HepG2 (cell line): ENCODE results near the gene SEC11A. TPM values are rescaled to one million over a fixed set of nuclear protein-coding genes. Genes with fewer than 3 reads are reported as not detected.

Experiments
- DR1 ChIP-seq: sonication (generic); formaldehyde crosslinking; IDR thresholded peaks from 2 replicates; pipeline ENCODE4 v1.8.0; 2021; ENCODE audit warnings: mild to moderate bottlenecking, missing genetic modification reagents, inconsistent platforms
- FOXC1 ChIP-seq: sonication (generic); formaldehyde crosslinking; IDR thresholded peaks from 2 replicates; pipeline ENCODE4 v1.8.0; 2022; ENCODE audit warnings: mild to moderate bottlenecking, missing genetic modification reagents, borderline replicate concordance
- KMT2B ChIP-seq: IDR thresholded peaks from 2 replicates; pipeline ENCODE4 v1.6.1; 2016; ENCODE audit warnings: missing genetic modification reagents, missing compliant biosample characterization
- MATR3 ChIP-seq: sonication (generic); formaldehyde crosslinking; IDR thresholded peaks from 2 replicates; pipeline ENCODE4 v1.4.0; 2020; ENCODE audit warnings: missing genetic modification reagents
- MYNN ChIP-seq: sonication (generic); formaldehyde crosslinking; IDR thresholded peaks from 2 replicates; pipeline ENCODE4 v1.4.0; 2020; ENCODE audit warnings: mild to moderate bottlenecking, low read depth, missing genetic modification reagents
- NFKB2 ChIP-seq: sonication (generic); formaldehyde crosslinking; IDR thresholded peaks from 2 replicates; pipeline ENCODE4 v1.4.0; 2020; ENCODE audit warnings: missing genetic modification reagents, borderline replicate concordance
- NR1H2 ChIP-seq: sonication (generic); formaldehyde crosslinking; IDR thresholded peaks from 2 replicates; pipeline ENCODE4 v1.8.1; 2022; ENCODE audit warnings: low read depth, missing genetic modification reagents, borderline replicate concordance
- POLR2A ChIP-seq, 2 experiments: IDR thresholded peaks; 2 replicates each; pipeline ENCODE4 v1.6.1; 2011; ENCODE audit warnings: low read depth in 2 of 2, low read length in 2 of 2, mild to moderate bottlenecking in 1 of 2, moderate library complexity in 1 of 2; ENCODE audit not compliant: insufficient read depth in 1 of 2
- RNF2 ChIP-seq: fragments of 450-650 bp; conservative IDR thresholded peaks from 2 replicates; pipeline ENCODE4 v1.6.1; 2016; ENCODE audit warnings: low read depth
- SAP130 ChIP-seq: IDR thresholded peaks from 2 replicates; pipeline ENCODE4 v1.6.1; 2016; ENCODE audit warnings: low read depth
- SATB2 ChIP-seq: sonication (generic); formaldehyde crosslinking; IDR thresholded peaks from 2 replicates; pipeline ENCODE4 v1.5.0; 2020; ENCODE audit warnings: missing genetic modification reagents
- SIN3A ChIP-seq: IDR thresholded peaks from 2 replicates; pipeline ENCODE4 v1.6.1; 2011; ENCODE audit warnings: low read depth, mild to moderate bottlenecking, control low read depth, low read length, borderline replicate concordance
- TOPORS ChIP-seq: sonication (generic); formaldehyde crosslinking; IDR thresholded peaks from 2 replicates; pipeline ENCODE4 v1.8.0; 2023; ENCODE audit warnings: mild to moderate bottlenecking, missing genetic modification reagents
- ZFP36 ChIP-seq: fragments of 150-350 bp; IDR thresholded peaks from 2 replicates; pipeline ENCODE4 v1.6.1; 2018; ENCODE audit warnings: borderline replicate concordance, low read length, low read depth; ENCODE audit not compliant: partially characterized antibody
- ZMYM4 ChIP-seq: sonication (generic); formaldehyde crosslinking; IDR thresholded peaks from 2 replicates; pipeline ENCODE4 v1.8.1; 2023; ENCODE audit warnings: mild to moderate bottlenecking, missing genetic modification reagents
- ZNF263 ChIP-seq: sonication (generic); formaldehyde crosslinking; IDR thresholded peaks from 2 replicates; pipeline ENCODE4 v1.4.0; 2020; ENCODE audit warnings: missing genetic modification reagents
- ZNF274 ChIP-seq: sonication (generic); formaldehyde crosslinking; IDR thresholded peaks from 2 replicates; pipeline ENCODE4 v1.5.1; 2020; ENCODE audit warnings: mild to moderate bottlenecking, missing genetic modification reagents
- ZNF30 ChIP-seq: sonication (generic); formaldehyde crosslinking; IDR thresholded peaks from 2 replicates; pipeline ENCODE4 v1.5.0; 2020; ENCODE audit warnings: mild to moderate bottlenecking, missing genetic modification reagents
- ZNF749 ChIP-seq: sonication (generic); formaldehyde crosslinking; IDR thresholded peaks from 2 replicates; pipeline ENCODE4 v1.8.0; 2022; ENCODE audit warnings: mild to moderate bottlenecking, missing genetic modification reagents, moderate library complexity, borderline replicate concordance
- ZNF75D ChIP-seq: sonication (generic); formaldehyde crosslinking; IDR thresholded peaks from 2 replicates; pipeline ENCODE4 v1.8.1; 2023; ENCODE audit warnings: missing genetic modification reagents, mild to moderate bottlenecking, borderline replicate concordance
- ZNF782 ChIP-seq: sonication (generic); formaldehyde crosslinking; IDR thresholded peaks from 2 replicates; pipeline ENCODE4 v1.4.0; 2020; ENCODE audit warnings: missing genetic modification reagents, mild to moderate bottlenecking, borderline replicate concordance
- ZSCAN20 ChIP-seq: sonication (generic); formaldehyde crosslinking; IDR thresholded peaks from 2 replicates; pipeline ENCODE4 v1.4.0; 2020; ENCODE audit warnings: missing genetic modification reagents, mild to moderate bottlenecking, borderline replicate concordance
- polyA plus RNA-seq, 8 experiments: library from polyadenylated mRNA; depleted of rRNA in 3 of 8; stranded (reverse) in 7 of 8; unstranded in 1 of 8; fragments of >200 nt; fragmentation: Illumina TruSeq in 4 of 8; extraction: Trizol in 4 of 8; gene quantifications; 2 replicates each; pipeline versions ENCODE4 v1.2.1 to v1.2.3, GENCODE V29; 2011 to 2016; ENCODE audit warnings: low read depth in 4 of 8, missing spikeins in 1 of 8, mixed read lengths in 1 of 8; ENCODE audit not compliant: insufficient read depth in 1 of 8
- total RNA-seq, 5 experiments: library from RNA; depleted of rRNA; stranded (reverse); fragments of >200 nt; fragmentation: Illumina TruSeq; extraction: Trizol; gene quantifications; 2 replicates each; pipeline ENCODE4 v1.2.3, GENCODE V29; 2016; ENCODE audit warnings: low read depth in 1 of 5
- TF ChIP-seq, protein P1 (sequence below): sonication (generic); formaldehyde crosslinking; IDR thresholded peaks from 2 replicates; pipeline ENCODE4 v1.5.0; 2020; ENCODE audit warnings: mild to moderate bottlenecking, missing genetic modification reagents, borderline replicate concordance
- TF ChIP-seq, protein P2 (sequence below): sonication (generic); formaldehyde crosslinking; conservative IDR thresholded peaks from 2 replicates; pipeline ENCODE4 v1.4.0; 2020; ENCODE audit warnings: missing genetic modification reagents
- TF ChIP-seq, protein P3 (sequence below): sonication (generic); formaldehyde crosslinking; IDR thresholded peaks from 2 replicates; pipeline ENCODE4 v1.5.0; 2020; ENCODE audit warnings: missing genetic modification reagents

SEC11A gene
- total and polyA plus RNA-seq, 2 of the 13 experiments (the other 11 are each of a cell fraction or from before 2014, with no cell fraction given) = 141 to 230 TPM

DNA sequence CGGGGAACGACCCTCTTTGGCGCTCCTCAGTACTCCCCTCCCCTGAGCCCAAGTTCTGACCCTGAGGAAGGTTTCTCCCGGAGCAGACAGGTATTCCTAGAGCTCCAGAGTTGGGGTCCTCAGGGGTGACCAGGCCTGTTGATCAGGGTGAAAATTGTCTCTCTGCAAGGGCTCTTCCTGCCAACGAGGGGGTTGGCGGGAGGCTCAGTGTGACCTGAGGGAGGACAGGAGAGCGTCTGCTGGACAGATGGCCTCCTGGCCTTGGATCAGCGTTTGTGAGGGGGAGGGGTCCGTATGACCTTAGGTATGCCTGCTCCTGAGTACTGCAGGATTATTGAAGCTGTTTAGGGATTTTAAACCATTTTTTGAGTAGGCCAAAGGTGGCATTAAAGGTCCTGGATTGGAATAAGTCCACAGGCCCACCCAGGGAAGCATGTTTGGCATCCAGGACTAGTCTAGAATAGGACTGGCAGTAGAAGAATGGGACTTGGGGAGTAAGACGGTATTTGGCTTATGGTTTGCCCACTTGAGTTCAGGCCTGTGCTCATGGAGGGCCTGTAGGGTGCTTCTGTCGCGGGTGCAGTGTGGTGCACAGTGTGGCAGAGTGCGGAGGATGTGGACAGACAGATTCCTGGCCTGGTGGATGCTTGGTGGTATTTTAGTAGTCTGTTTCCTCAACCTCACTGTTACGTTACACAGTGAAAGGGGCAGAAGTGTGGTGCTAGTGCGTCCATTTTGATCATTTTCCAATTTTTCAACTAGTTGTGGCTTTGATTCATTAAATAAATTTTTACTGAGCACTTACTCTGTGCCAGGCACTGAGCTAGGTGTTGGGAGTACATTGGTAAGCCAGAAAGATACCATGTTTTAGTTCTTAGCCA lies 33.4 kb upstream of the SEC11A start (continued):
- TF ChIP-seq, protein P1, sequence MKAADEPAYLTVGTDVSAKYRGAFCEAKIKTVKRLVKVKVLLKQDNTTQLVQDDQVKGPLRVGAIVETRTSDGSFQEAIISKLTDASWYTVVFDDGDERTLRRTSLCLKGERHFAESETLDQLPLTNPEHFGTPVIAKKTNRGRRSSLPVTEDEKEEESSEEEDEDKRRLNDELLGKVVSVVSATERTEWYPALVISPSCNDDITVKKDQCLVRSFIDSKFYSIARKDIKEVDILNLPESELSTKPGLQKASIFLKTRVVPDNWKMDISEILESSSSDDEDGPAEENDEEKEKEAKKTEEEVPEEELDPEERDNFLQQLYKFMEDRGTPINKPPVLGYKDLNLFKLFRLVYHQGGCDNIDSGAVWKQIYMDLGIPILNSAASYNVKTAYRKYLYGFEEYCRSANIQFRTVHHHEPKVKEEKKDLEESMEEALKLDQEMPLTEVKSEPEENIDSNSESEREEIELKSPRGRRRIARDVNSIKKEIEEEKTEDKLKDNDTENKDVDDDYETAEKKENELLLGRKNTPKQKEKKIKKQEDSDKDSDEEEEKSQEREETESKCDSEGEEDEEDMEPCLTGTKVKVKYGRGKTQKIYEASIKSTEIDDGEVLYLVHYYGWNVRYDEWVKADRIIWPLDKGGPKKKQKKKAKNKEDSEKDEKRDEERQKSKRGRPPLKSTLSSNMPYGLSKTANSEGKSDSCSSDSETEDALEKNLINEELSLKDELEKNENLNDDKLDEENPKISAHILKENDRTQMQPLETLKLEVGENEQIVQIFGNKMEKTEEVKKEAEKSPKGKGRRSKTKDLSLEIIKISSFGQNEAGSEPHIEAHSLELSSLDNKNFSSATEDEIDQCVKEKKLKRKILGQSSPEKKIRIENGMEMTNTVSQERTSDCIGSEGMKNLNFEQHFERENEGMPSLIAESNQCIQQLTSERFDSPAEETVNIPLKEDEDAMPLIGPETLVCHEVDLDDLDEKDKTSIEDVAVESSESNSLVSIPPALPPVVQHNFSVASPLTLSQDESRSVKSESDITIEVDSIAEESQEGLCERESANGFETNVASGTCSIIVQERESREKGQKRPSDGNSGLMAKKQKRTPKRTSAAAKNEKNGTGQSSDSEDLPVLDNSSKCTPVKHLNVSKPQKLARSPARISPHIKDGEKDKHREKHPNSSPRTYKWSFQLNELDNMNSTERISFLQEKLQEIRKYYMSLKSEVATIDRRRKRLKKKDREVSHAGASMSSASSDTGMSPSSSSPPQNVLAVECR = peak; percentile 63; the same call in 1 of the 2 replicates
- no peak for TF ChIP-seq MATR3 (CRISPR knock-in tag)
- TF ChIP-seq, protein P2, sequence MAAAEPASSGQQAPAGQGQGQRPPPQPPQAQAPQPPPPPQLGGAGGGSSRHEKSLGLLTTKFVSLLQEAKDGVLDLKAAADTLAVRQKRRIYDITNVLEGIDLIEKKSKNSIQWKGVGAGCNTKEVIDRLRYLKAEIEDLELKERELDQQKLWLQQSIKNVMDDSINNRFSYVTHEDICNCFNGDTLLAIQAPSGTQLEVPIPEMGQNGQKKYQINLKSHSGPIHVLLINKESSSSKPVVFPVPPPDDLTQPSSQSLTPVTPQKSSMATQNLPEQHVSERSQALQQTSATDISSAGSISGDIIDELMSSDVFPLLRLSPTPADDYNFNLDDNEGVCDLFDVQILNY (CRISPR knock-in tag) = no peak
- TF ChIP-seq SAP130 (CRISPR knock-in tag) = peak; percentile 85
- TF ChIP-seq, protein P3, sequence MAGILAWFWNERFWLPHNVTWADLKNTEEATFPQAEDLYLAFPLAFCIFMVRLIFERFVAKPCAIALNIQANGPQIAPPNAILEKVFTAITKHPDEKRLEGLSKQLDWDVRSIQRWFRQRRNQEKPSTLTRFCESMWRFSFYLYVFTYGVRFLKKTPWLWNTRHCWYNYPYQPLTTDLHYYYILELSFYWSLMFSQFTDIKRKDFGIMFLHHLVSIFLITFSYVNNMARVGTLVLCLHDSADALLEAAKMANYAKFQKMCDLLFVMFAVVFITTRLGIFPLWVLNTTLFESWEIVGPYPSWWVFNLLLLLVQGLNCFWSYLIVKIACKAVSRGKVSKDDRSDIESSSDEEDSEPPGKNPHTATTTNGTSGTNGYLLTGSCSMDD = no peak
- TF ChIP-seq MYNN (CRISPR knock-in tag) = peak; percentile 66; the same call in 1 of the 2 replicates
- no peak for TF ChIP-seq SATB2 (CRISPR knock-in tag)
- TF ChIP-seq TOPORS (CRISPR knock-in tag) = no peak
- TF ChIP-seq SIN3A = peak; percentile 36; the same call in 1 of the 2 replicates
- peak; percentile 94 for TF ChIP-seq ZNF263 (CRISPR knock-in tag)
- TF ChIP-seq DR1 (CRISPR knock-in tag) = no peak
- peak; percentile 36; the same call in 1 of the 2 replicates for TF ChIP-seq ZMYM4 (CRISPR knock-in tag)
- TF ChIP-seq FOXC1 (CRISPR knock-in tag) = no peak
- TF ChIP-seq ZNF75D (CRISPR knock-in tag) = no peak
- no peak for TF ChIP-seq NFKB2 (CRISPR knock-in tag)
- no peak for TF ChIP-seq ZNF782 (CRISPR knock-in tag)
- 0 out of 2 replicates have a peak, but pooled peaks have one; percentile 69 for TF ChIP-seq ZNF274 (CRISPR knock-in tag)
- TF ChIP-seq ZSCAN20 = no peak
- peak; percentile 53; the same call in 1 of the 2 replicates for TF ChIP-seq KMT2B (CRISPR knock-in tag)
- TF ChIP-seq RNF2 = no peak
- TF ChIP-seq POLR2A (IDR thresholded peaks at IDR 0.05; ENCODE audit: insufficient read depth in 1 of 2, low read depth in 2 of 2, low read length in 2 of 2) = peak; percentile 5 to 55; a peak in 2 of 4 replicates
- no peak for TF ChIP-seq NR1H2 (CRISPR knock-in tag)
- no peak for TF ChIP-seq ZNF30
- TF ChIP-seq ZNF749 (CRISPR knock-in tag) = 0 out of 2 replicates have a peak, but pooled peaks have one; percentile 53
- TF ChIP-seq ZFP36 = no peak
